ENCODE data around the gene TMEM205. TPM values are rescaled to one million over a fixed set of nuclear protein-coding genes. Genes with fewer than 3 reads are reported as not detected.

Gene TMEM205
- total and polyA plus RNA-seq, 10 of the 15 experiments (the other 5 are each of a cell fraction or from before 2014, with no cell fraction given) = 27.8 to 144 (median 88.3) TPM

- Histone ChIP-seq H2AFZ (ENCODE audit: control insufficient read depth, low read depth, low read length) (peak overlapping the region; percentile 98), H3K27me3 (replicated peaks in 1 of 2; ENCODE audit: control insufficient read depth in 2 of 2, insufficient read depth in 2 of 2, low read length in 1 of 2) (no peaks in the 10 kb centered on the region), H3K4me1 (ENCODE audit: control insufficient read depth, insufficient read depth, low read length) (peaks cover 21% of the 10 kb centered on the region), H3K4me3 (peak overlapping the region; percentile 77), H3K9me3 (replicated peaks; ENCODE audit: control insufficient read depth, insufficient read depth, low read length) (no peaks in the 10 kb centered on the region), H3K79me2 (ENCODE audit: control insufficient read depth, insufficient read depth, low read length) (peaks cover 10% of the 10 kb centered on the region), H3K9ac (ENCODE audit: control insufficient read depth, insufficient read depth, low read length) (peak overlapping the region; percentile 87; the same call in 1 of the 2 replicates), H3K4me2 (ENCODE audit: control insufficient read depth, insufficient read depth) (peak overlapping the region; percentile 83), H3K36me3 (ENCODE audit: control insufficient read depth in 2 of 2, insufficient read depth in 2 of 2, low read length in 1 of 2) (no peaks in the 10 kb centered on the region), H4K20me1 (ENCODE audit: control insufficient read depth, insufficient read depth) (no peaks in the 10 kb centered on the region), H3K27ac (ENCODE audit: control insufficient read depth, insufficient read depth) (peak overlapping the region; percentile 94)
- FAIRE-seq (no peak), ATAC-seq (no peak), DNase-seq (ENCODE audit: low read depth, low spot score) (no peak)
- ChIA-PET CTCF (interaction anchor here (0.7 to 5.6 kb wide), 9 partner anchors 9 to 109 kb away, joined by 3 to 62 read pairs (median 8); partner anchors contain the start of genes CCDC159, EPOR, TMEM205 and TSPAN16), SMC1A (ENCODE audit: uncharacterized antibody, unreplicated experiment) (interaction anchor here (0.8 to 6.1 kb wide), 10 partner anchors 27 to 155 kb away, joined by 3 to 40 read pairs (median 10); partner anchors contain the start of genes CCDC159, ECSIT, ODAD3 and PRKCSH), RAD21 (ENCODE audit: unreplicated experiment) (interaction anchor here (0.5 to 5.2 kb wide), 15 partner anchors 9 to 507 kb away, joined by 3 to 36 read pairs (median 5); partner anchors contain the start of genes CCDC159, EPOR, ODAD3 and RAB3D), POLR2A (interaction anchor here (0.6 to 4.8 kb wide), 11 partner anchors 9 to 424 kb away, joined by 3 to 48 read pairs (median 5); partner anchors contain the start of genes CCDC159, ODAD3, PRKCSH and TMEM205)
- in situ Hi-C loops (cut with MboI) (no loop called here), intact Hi-C loops (cut with micrococcal nuclease; ENCODE audit: unreplicated experiment) (loop anchor here (2.0 kb wide), 1 partner anchor 27 kb away; the partner anchor contains the start of genes CCDC159 and TMEM205)
- WGBS (ENCODE audit: insufficient coverage, insufficient replicate concordance, low lambda C conversion rate, missing lambda C conversion rate) = 5% methylated on average over 11 of the region's 11 CpGs
- no TSS peak for BruUV-seq (replicated peaks)
- no peak for TF ChIP-seq JUNB (IDR thresholded peaks at IDR 0.05)
- TF ChIP-seq EZH2 (IDR thresholded peaks at IDR 0.05; ENCODE audit: borderline replicate concordance, control insufficient read depth, low read depth, low read length) = no peak
- TF ChIP-seq SKIL (IDR thresholded peaks at IDR 0.05; ENCODE audit: low read depth, poor library complexity, severe bottlenecking) = no peak
- peak; percentile 96 for TF ChIP-seq ZNF217 (IDR thresholded peaks at IDR 0.05)
- TF ChIP-seq KAT2A (conservative IDR thresholded peaks at IDR 0.05; ENCODE audit: control insufficient read depth, low read depth, low read length) = no peak
- no peak for TF ChIP-seq NFYB (IDR thresholded peaks at IDR 0.05; ENCODE audit: insufficient read depth, low read depth, low read length)
- TF ChIP-seq SREBF2 (IDR thresholded peaks at IDR 0.05; ENCODE audit: low read length) = no peak
- no peak for TF ChIP-seq POU2F2 (IDR thresholded peaks at IDR 0.05; ENCODE audit: borderline replicate concordance, low read depth, low read length)
- no peak for TF ChIP-seq NR2F1 (conservative IDR thresholded peaks at IDR 0.05)
- no peak for TF ChIP-seq ZBTB11 (CRISPR knock-in tag; IDR thresholded peaks at IDR 0.05)
- TF ChIP-seq ZNF622 (IDR thresholded peaks at IDR 0.05) = no peak
- TF ChIP-seq YBX1 (IDR thresholded peaks at IDR 0.05) = no peak
- TF ChIP-seq CREM (IDR thresholded peaks at IDR 0.05; ENCODE audit: low read depth) = no peak
- TF ChIP-seq CBFB (IDR thresholded peaks at IDR 0.05; ENCODE audit: low read depth) = 0 out of 2 replicates have a peak, but pooled peaks have one; percentile 1
- no peak for TF ChIP-seq ATF2 (IDR thresholded peaks at IDR 0.05; ENCODE audit: low read length)
Measured at GRCh38 chr19:11373885-11374432, 27.9 kb upstream of the TMEM205 start.
